ENCODE results near the gene CCDC146.

CCDC146 gene

GRCh38 chr7:77330169-77330882, 207.9 kb downstream of the CCDC146 start:
- TF ChIP-seq FOXP2 (optimal IDR thresholded peaks at IDR 0.05; ENCODE audit: borderline replicate concordance, extremely low read depth, extremely low read length, insufficient read depth) (no peak), REST (IDR thresholded peaks at IDR 0.05; ENCODE audit: insufficient read depth in 1 of 2, low read depth in 2 of 2, low read length in 2 of 2) (no peak), SIN3A (IDR thresholded peaks at IDR 0.05; ENCODE audit: borderline replicate concordance, insufficient read depth, low read length) (no peak), POLR2AphosphoS5 (IDR thresholded peaks at IDR 0.05; ENCODE audit: low read depth, low read length) (no peak), TAF1 (IDR thresholded peaks at IDR 0.05; ENCODE audit: borderline replicate concordance, insufficient read depth, low read length) (no peak)

- no peak for TF ChIP-seq REST (IDR thresholded peaks at IDR 0.05; ENCODE audit: insufficient read depth in 1 of 2, low read depth in 2 of 2, low read length in 2 of 2)
These were observed 209.7 kb downstream of the CCDC146 start for GRCh38 chr7:77331938-77332695.

- TF ChIP-seq TAF1 (IDR thresholded peaks at IDR 0.05; ENCODE audit: borderline replicate concordance, insufficient read depth, low read length) = no peak
These were observed 213.2 kb downstream of the CCDC146 start for GRCh38 chr7:77335581-77335980.

GRCh38 chr7:77337456-77337990, 215.1 kb downstream of the CCDC146 start:
- TF ChIP-seq REST (IDR thresholded peaks at IDR 0.05; ENCODE audit: insufficient read depth in 1 of 2, low read depth in 2 of 2, low read length in 2 of 2) (no peak), FOXP2 (optimal IDR thresholded peaks at IDR 0.05; ENCODE audit: borderline replicate concordance, extremely low read depth, extremely low read length, insufficient read depth) (no peak), TAF1 (IDR thresholded peaks at IDR 0.05; ENCODE audit: borderline replicate concordance, insufficient read depth, low read length) (no peak), POLR2AphosphoS5 (IDR thresholded peaks at IDR 0.05; ENCODE audit: low read depth, low read length) (no peak)

- no peak for TF ChIP-seq FOXP2 (optimal IDR thresholded peaks at IDR 0.05; ENCODE audit: borderline replicate concordance, extremely low read depth, extremely low read length, insufficient read depth)
- no peak for TF ChIP-seq TAF1 (IDR thresholded peaks at IDR 0.05; ENCODE audit: borderline replicate concordance, insufficient read depth, low read length)
- no peak for TF ChIP-seq POLR2AphosphoS5 (IDR thresholded peaks at IDR 0.05; ENCODE audit: low read depth, low read length)
- TF ChIP-seq REST (IDR thresholded peaks at IDR 0.05; ENCODE audit: insufficient read depth in 1 of 2, low read depth in 2 of 2, low read length in 2 of 2) = no peak
- TF ChIP-seq SIN3A (IDR thresholded peaks at IDR 0.05; ENCODE audit: borderline replicate concordance, insufficient read depth, low read length) = no peak
These were observed 215.8 kb downstream of the CCDC146 start for GRCh38 chr7:77338260-77338659.
